Body of pancreas (tissue), 4 donors: ENCODE measurements around the gene TXN2. TPM values are rescaled to one million over a fixed set of nuclear protein-coding genes. Genes with fewer than 3 reads are reported as not detected.

ENCODE experiments used
- ATAC-seq: fragments of 150-250 bp; one replicate; pipeline ENCODE4 v1.9.1; 2016
- DNase-seq, 4 donors: peaks; one replicate each; pipeline ENCODE4 v3.0.0-alpha.2; 2019
- H3K27ac ChIP-seq, 4 donors: fragments of 200-600 bp; sonication (generic); 1 replicate in 3 of 4; 2 replicates in 1 of 4; pipeline versions ENCODE4 v1.5.1 to v1.6.1; 2016 to 2019; ENCODE audit warnings: mild to moderate bottlenecking in 1 of 4, mixed read lengths in 1 of 4, moderate library complexity in 1 of 4
- H3K27me3 ChIP-seq, 2 donors: fragments of 200-600 bp; sonication (generic); one replicate each; pipeline ENCODE4 v1.6.0; 2016; ENCODE audit warnings: mild to moderate bottlenecking in 1 of 2
- H3K36me3 ChIP-seq, 2 donors: fragments of 200-600 bp; sonication (generic); replicated peaks in 1 of 2; 2 replicates each; pipeline ENCODE4 v1.5.1; 2016; ENCODE audit warnings: low read depth in 2 of 2; ENCODE audit not compliant: insufficient read depth in 1 of 2
- H3K4me1 ChIP-seq: fragments of 200-600 bp; sonication (generic); one replicate; pipeline ENCODE4 v1.6.0; 2016
- H3K4me3 ChIP-seq, 2 donors: fragments of 200-600 bp; sonication (generic); 1 replicate in 1 of 2; 2 replicates in 1 of 2; pipeline ENCODE4 v1.5.1; 2016 to 2019
- H3K9me3 ChIP-seq, 3 donors: fragments of 200-600 bp; sonication (generic); 1 replicate in 2 of 3; 2 replicates in 1 of 3; pipeline ENCODE4 v1.5.1; 2016
- POLR2A ChIP-seq, 3 donors: fragments of 450-650 bp; IDR thresholded peaks; one replicate each; pipeline ENCODE4 v1.6.1; 2016; ENCODE audit warnings: antibody characterized with exemption in 3 of 3, mild to moderate bottlenecking in 2 of 3
- WGBS, 2 donors: methylation state at CpG; one replicate each; pipeline ENCODE4 v1.1.5; 2017; 5-methylcytosine and 5-hydroxymethylcytosine counted together
- intact Hi-C: fragments of 100-400 bp; cut with DNase I; formaldehyde crosslinking; loops from one replicate; pipeline ENCODE4 v1.15.1; 2023
- total RNA-seq, 2 donors: library from RNA; depleted of rRNA; stranded (reverse); fragments of >200 nt; gene quantifications; one replicate each; pipeline ENCODE4 v1.1.0, GENCODE V29; 2016
- TF ChIP-seq, protein P1 (sequence below), 7 experiments: fragments of 450-650 bp in 4 of 7; fragments of 200-600 bp in 3 of 7; sonication (generic) in 3 of 7; IDR thresholded peaks; one replicate each; pipeline ENCODE4 v1.5.1; 2016 to 2019; ENCODE audit warnings: antibody characterized with exemption in 7 of 7

TXN2 gene, protein sequence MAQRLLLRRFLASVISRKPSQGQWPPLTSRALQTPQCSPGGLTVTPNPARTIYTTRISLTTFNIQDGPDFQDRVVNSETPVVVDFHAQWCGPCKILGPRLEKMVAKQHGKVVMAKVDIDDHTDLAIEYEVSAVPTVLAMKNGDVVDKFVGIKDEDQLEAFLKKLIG
- total RNA-seq, result 10 to 100 TPM; 27.0 to 44.5 TPM

DNA sequence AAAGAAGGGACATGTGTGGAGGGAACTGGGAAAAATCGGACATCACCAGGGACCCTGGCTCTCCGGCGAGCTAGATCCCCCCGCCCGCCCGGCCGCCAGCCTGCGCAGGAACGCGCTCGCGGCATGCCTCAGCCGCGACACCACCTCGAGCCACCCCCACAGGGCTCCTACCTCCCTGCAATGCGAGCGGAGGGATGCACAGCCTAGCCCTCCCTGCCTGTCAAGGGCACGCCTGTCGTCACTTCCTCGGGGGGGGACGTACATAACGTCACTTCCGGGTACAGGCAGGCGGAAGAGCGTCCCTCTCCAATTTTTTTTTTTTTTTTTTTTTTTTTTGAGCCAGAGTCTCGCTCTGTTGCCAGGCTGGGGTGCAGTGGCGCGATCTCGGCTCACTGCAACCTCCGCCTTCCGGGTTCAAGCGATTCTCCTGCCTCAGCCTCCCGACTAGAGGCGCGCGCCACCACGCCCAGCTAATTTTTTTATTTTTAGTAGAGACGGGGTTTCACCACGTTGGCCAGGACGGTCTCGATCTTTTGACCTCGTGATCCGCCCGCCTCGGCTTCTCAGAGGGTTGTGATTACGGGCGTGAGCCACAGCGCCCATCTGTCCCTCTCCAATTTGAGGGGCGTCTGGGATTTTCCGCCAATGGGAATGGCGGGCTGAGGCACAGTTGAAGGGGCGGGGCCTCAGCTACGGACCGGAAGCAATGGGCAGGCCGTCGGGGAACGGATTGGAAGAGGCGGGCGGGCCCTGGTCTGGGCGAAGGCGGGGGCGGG, at the start of gene TXN2:
TSS of gene TXN2 (minus strand) at position 248 of the 776 bp plus-strand sequence. CDS start 803 bp downstream, outside the sequence.
- WGBS, 2 donors, result 0 to 1% methylated on average over 35 to 58 of the region's 62 CpGs
- ATAC-seq (peak; percentile 94), DNase-seq (peak; percentile 97 to 99 (median 99))
- TF ChIP-seq, protein P1, sequence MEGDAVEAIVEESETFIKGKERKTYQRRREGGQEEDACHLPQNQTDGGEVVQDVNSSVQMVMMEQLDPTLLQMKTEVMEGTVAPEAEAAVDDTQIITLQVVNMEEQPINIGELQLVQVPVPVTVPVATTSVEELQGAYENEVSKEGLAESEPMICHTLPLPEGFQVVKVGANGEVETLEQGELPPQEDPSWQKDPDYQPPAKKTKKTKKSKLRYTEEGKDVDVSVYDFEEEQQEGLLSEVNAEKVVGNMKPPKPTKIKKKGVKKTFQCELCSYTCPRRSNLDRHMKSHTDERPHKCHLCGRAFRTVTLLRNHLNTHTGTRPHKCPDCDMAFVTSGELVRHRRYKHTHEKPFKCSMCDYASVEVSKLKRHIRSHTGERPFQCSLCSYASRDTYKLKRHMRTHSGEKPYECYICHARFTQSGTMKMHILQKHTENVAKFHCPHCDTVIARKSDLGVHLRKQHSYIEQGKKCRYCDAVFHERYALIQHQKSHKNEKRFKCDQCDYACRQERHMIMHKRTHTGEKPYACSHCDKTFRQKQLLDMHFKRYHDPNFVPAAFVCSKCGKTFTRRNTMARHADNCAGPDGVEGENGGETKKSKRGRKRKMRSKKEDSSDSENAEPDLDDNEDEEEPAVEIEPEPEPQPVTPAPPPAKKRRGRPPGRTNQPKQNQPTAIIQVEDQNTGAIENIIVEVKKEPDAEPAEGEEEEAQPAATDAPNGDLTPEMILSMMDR (IDR thresholded peaks at IDR 0.05), result no peak
- peak; percentile 50 to 93 (median 89) for TF ChIP-seq POLR2A (IDR thresholded peaks at IDR 0.05)
- Histone ChIP-seq H3K27me3 (no peaks in the 10 kb centered on the region), H3K9me3 (no peaks in the 10 kb centered on the region), H3K36me3 (peaks cover 0 to under 1% of the 10 kb centered on the region in 2 donors), H3K4me3 (peak within 1 kb of the TSS; percentile 42 to 72), H3K27ac (peak within 1 kb of the TSS; percentile 95 to 100 (median 98)), H3K4me1 (peaks cover 18% of the 10 kb centered on the region)
- intact Hi-C loops, result no loop called here

- Histone ChIP-seq H3K36me3 (peaks cover 13 to 16% of the 10 kb centered on the region in 2 donors), H3K27ac (peak within 1 kb of the TSS; percentile 78 to 97 (median 90)), H3K4me3 (peak within 1 kb of the TSS; percentile 67 to 94), H3K27me3 (no peaks in the 10 kb centered on the region), H3K9me3 (no peaks in the 10 kb centered on the region), H3K4me1 (peaks cover 26% of the 10 kb centered on the region)
- WGBS, 2 donors, result 0% methylated on average over 3 to 82 of the region's 82 CpGs
- DNase-seq (peak; percentile 99 to 100 (median 99)), ATAC-seq (peak; percentile 97)
- intact Hi-C loops, result no loop called here
- TF ChIP-seq, protein P1 (IDR thresholded peaks at IDR 0.05), result peak in 3 of 7 experiments; percentile 25 to 38 (median 32)
- peak; percentile 63 to 91 (median 87) for TF ChIP-seq POLR2A (IDR thresholded peaks at IDR 0.05)
Observed at GRCh38 chr22:36528795-36529751, 47.6 kb upstream of the TXN2 start, which contains the start of gene EIF3D. Gene EIF3D (minus strand): TSS chr22:36529166. CDS start chr22:36526121, 3,045 bp downstream.

- intact Hi-C loops, result no loop called here
- 3 to 4% methylated on average over 7 to 8 of the region's 8 CpGs for WGBS, 2 donors
- Histone ChIP-seq H3K4me3 (peak overlapping the region; percentile 67 to 94), H3K9me3 (no peaks in the 10 kb centered on the region), H3K4me1 (peaks cover 26% of the 10 kb centered on the region), H3K36me3 (peaks cover 16 to 20% of the 10 kb centered on the region in 2 donors), H3K27me3 (no peaks in the 10 kb centered on the region), H3K27ac (peak overlapping the region; percentile 78 to 97 (median 90))
- DNase-seq (peak in 1 of 4 donors; percentile 19), ATAC-seq (no peak)
- no peak for TF ChIP-seq POLR2A (IDR thresholded peaks at IDR 0.05)
- TF ChIP-seq, protein P1 (IDR thresholded peaks at IDR 0.05), result no peak
Observed at GRCh38 chr22:36528341-36528740, 46.9 kb upstream of the TXN2 start.

- ATAC-seq, result no peak
- no peaks in the 10 kb centered on the region for H3K9me3 ChIP-seq
- H3K36me3 ChIP-seq, result peaks cover 30 to 73% of the 10 kb centered on the region in 2 donors
- no peaks in the 10 kb centered on the region for H3K27me3 ChIP-seq
- no peak overlapping the region for H3K4me3 ChIP-seq
- intact Hi-C loops, result no loop called here
- TF ChIP-seq POLR2A (IDR thresholded peaks at IDR 0.05), result no peak
- TF ChIP-seq, protein P1 (IDR thresholded peaks at IDR 0.05), result no peak
- H3K4me1 ChIP-seq, result peaks cover 11% of the 10 kb centered on the region
- no peak overlapping the region for H3K27ac ChIP-seq
- no peak for DNase-seq
- 84 to 93% methylated on average over 6 of the region's 6 CpGs for WGBS, 2 donors
Observed at GRCh38 chr22:36522662-36523061, 41.2 kb upstream of the TXN2 start.
